GM19035 (cell line): ENCODE results near the gene HIVEP3.
"Not testable (repeated sequence)": the region's sequence is repeated elsewhere in the genome, so short reads cannot be mapped to it uniquely, and the experiment has no call there.

Experiments
- ATAC-seq: cut with Tn5 transposase; IDR thresholded peaks from one replicate; pipeline ENCODE4 v1.9.1; 2021; ENCODE audit not compliant: unreplicated experiment

The HIVEP3 gene

DNA sequence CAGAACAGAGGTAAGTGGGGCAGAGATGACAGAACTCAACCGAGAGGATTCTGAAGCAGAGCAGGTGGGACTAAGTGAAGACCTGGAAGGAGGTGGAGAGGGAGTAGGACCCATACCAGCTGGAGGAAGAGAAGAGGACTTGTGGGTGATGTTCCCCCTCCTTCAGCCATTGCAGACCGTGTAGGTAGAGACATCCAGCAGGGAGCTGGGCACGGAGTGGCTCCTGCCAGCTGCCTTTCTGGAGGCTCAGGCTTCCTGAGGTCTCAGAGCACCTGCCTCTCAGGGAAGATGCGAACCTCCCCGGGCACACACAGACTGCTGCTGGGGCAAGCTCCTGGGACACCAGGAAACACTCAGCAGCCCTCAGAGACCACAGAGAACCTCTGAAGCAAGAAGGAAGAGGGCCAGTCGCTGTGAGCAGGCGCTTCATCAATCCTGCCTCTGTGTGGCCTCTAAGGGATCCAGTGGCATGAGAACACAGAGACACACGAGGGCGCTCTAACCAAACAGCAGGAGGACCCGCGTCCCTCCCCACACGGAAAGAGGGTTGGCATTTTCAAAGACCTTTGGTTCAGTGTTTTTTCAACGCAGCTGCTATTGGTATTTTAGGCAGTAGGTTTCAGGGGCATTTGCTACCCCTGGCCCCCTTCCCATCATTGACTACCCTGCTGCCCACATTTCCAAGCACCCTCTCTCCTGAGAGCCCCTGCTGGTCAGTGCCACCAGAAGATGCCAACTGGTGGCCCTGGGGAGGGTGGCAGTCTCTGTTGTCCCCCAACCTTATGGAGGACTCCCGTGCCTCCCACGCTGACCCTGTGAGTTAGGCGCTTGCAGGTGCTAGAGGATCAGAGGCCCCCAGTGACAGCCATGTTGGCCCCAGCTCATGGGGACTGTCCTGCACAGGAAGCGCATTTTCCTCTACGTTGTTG is 344.7 kb downstream of the HIVEP3 start:
- no peak for ATAC-seq

DNA sequence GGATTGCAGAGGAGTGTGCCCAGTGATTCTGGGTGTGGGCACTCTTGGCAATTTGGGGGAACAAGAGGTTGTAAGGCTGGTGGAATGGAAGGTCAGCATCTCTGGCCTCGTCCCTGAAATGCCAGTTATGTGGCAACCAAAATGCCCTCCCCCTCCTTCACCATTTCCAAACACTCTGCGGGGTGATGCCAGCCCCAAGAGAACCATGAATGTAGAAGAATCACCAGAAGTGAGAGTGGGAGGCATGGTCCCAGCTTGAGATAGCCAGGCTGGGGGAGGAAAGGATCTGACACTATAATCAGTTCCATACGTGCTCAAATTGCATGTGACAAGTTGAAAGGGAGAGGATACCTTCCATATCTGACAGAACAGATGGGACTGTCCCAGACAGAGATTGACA is 345.5 kb downstream of the HIVEP3 start:
- ATAC-seq = no peak

- ATAC-seq = no peak
Observed at GRCh38 chr1:41572224-41572623, 346.5 kb downstream of the HIVEP3 start.

- no peak for ATAC-seq
Observed at GRCh38 chr1:41571041-41571440, 347.7 kb downstream of the HIVEP3 start.

GRCh38 chr1:41568204-41568603 is 350.5 kb downstream of the HIVEP3 start:
- ATAC-seq = no peak

GRCh38 chr1:41566969-41567368 is 351.8 kb downstream of the HIVEP3 start:
- no peak for ATAC-seq

DNA sequence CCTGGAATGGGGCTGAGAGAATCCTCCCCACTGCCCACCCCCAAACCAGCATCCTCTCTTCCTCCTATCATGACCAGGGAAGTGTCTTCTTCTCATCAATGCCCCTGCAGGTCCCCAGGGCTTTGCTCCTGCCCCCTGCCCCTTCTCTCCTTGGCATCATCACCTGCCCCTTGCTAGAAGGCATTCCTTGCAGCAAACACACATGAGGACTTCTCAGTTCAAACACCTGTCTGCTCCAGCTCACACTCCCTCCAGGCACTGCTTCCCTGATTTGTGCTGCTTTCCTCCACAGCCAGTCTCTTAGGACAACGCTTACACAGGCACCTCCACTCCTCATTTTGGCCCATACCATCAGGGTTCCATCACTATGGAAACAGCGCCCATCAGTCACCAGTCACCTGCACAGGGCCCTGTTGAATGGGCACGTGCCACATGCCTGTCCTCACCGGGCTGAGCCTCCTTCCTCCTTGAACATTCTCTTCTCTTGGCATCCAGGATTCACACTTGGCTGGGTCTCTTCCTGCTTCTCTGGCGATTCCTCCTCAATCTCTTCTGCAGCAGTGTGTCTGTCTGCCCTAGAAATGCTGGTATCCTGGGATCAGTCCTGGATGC is 352.3 kb downstream of the HIVEP3 start:
- no peak for ATAC-seq

DNA sequence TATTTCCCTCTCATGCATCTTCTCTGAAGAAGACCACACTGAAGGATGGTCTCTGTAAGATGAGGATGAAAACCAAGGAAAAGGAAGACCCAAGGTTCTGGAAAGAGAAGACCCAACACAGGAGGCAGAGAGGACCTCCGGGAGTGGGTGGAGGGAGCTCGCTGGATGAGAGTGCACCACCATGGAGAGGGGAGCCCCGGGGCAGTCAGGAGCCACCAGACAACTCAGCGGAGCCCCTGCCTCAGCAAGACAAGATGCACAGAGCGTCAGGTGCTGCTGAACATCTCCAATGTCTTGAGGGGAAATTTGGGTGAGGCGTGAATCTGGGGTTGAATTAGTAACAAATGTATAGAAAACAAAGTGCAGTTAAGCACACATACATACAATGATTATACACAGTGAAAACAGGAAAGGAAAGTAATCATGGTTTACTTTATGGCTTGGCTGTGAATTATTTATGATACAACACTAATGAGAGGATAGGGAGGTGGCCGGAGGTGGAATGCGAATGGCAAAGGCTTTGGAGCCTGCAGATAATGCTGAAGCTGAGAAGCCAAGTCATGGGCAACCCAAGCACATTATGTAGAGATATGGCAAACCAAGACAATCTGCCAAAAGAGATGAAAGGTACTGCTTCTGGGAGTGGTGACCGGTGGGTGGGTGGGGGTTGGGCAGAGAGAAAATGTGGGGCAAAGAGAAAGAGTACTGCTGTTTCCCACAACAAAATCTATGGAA is 353.8 kb downstream of the HIVEP3 start:
- no peak for ATAC-seq

- ATAC-seq = no peak
Observed at GRCh38 chr1:41562328-41562727, 356.4 kb downstream of the HIVEP3 start.

- ATAC-seq = no peak
Observed at GRCh38 chr1:41560931-41561330, 357.8 kb downstream of the HIVEP3 start.

DNA sequence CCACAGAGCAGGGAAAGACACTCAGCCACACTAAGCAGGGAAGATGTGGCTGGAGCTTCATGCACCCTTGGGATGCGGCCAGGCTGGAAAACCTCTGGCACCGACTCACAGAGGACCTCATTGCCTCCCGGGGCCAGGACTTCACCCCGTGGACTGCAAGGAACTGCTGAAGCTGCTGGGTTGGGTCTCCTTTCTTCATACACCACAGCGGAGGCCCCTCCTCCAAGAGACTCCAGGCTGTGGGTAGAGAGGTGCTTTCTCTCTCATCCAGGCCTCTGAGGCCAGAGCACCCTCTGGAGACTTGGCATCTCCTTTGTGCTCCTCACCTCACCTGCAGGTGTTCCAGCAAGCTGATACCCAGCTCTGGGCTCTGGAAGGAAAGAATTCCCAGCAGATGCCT is 358.2 kb downstream of the HIVEP3 start:
- ATAC-seq = no peak

GRCh38 chr1:41559331-41559730 is 359.4 kb downstream of the HIVEP3 start:
- ATAC-seq = no peak

GRCh38 chr1:41558761-41559171 is 360.0 kb downstream of the HIVEP3 start:
- no peak for ATAC-seq

- ATAC-seq = no peak
Observed at GRCh38 chr1:41557751-41558455, 360.8 kb downstream of the HIVEP3 start.

DNA sequence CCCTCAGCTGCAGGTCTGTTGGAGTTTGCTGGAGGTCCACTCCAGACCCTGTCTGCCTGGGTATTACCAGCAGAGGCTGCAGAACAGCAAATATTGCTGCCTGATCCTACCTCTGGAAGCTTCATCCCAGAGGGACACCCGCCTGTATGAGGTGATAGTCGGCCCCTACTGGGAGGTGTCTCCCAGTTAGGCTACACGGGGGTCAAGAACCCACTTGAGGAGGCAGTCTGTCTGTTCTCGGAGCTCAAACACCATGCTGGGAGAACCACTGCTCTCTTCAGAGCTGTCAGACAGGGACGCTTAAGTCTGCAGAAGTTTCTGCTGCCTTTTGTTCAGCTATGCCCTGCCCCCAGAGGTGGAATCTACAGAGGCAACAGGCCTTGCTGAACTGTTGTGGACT is 364.0 kb downstream of the HIVEP3 start:
- not testable (repeated sequence) for ATAC-seq

GRCh38 chr1:41547781-41548560 is 370.8 kb downstream of the HIVEP3 start:
- no peak for ATAC-seq

DNA sequence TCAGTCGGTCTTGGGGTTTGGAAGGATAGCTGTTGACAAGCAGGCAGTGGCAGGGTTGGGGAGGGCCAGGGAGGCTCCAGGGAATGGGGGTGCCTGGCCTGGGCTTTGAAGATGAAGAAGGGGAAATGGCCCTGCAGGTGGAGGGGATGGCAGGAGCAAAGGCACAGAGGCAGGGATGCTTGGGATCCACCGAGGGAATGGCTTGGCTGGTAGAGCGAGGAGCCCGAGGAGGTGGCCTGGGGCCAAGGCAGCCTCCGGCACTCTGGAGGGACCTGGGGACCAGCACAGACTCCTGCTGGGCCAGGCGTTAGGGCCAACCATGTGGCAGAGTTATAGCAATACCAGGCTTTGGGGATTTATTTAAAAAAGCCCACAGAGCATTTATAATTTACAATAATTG is 371.4 kb downstream of the HIVEP3 start:
- no peak for ATAC-seq

- no peak for ATAC-seq
Observed at GRCh38 chr1:41546833-41547135, 371.9 kb downstream of the HIVEP3 start.

GRCh38 chr1:41545996-41546832 is 372.5 kb downstream of the HIVEP3 start:
- ATAC-seq = no peak
